Right lobe of liver (tissue), 4 donors: Measurements from ENCODE around the gene ATP11B.

Experiments used
- POLR2A ChIP-seq: fragments of 450-650 bp; IDR thresholded peaks from one replicate; pipeline ENCODE4 v1.6.1; 2017; ENCODE audit warnings: antibody characterized with exemption, mild to moderate bottlenecking
- TF ChIP-seq, protein P1 (sequence below), 4 donors: fragments of 200-600 bp in 3 of 4; fragments of 450-650 bp in 1 of 4; IDR thresholded peaks; one replicate each; pipeline versions ENCODE4 v1.5.1 to v1.8.0; 2016 to 2022; ENCODE audit warnings: antibody characterized with exemption in 4 of 4, mild to moderate bottlenecking in 2 of 4
- donor health status: DM: no; HTN: no; CAD: no.
- donor health status: DM: no; HTN: no; CAD: no.
- donor health status: DM: no; HTN: yes; CAD: no.

DNA sequence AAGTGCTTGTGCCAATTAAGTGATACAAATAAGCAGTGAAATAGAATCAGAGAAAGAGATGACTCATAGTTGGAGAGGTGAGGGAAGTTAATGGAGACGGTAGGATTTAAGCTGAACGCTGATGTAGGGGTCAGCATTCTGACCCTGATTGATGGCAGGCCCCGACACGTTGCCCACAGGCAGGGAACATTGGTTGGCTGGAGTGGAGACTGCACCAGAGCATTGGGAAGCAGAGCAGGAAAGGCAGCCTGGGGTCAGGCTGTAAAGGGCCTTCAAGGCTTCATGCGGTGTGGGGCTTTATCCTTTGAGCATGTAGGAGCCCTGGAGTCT lies 118.4 kb downstream of the ATP11B start:
- TF ChIP-seq, protein P1, sequence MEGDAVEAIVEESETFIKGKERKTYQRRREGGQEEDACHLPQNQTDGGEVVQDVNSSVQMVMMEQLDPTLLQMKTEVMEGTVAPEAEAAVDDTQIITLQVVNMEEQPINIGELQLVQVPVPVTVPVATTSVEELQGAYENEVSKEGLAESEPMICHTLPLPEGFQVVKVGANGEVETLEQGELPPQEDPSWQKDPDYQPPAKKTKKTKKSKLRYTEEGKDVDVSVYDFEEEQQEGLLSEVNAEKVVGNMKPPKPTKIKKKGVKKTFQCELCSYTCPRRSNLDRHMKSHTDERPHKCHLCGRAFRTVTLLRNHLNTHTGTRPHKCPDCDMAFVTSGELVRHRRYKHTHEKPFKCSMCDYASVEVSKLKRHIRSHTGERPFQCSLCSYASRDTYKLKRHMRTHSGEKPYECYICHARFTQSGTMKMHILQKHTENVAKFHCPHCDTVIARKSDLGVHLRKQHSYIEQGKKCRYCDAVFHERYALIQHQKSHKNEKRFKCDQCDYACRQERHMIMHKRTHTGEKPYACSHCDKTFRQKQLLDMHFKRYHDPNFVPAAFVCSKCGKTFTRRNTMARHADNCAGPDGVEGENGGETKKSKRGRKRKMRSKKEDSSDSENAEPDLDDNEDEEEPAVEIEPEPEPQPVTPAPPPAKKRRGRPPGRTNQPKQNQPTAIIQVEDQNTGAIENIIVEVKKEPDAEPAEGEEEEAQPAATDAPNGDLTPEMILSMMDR (IDR thresholded peaks at IDR 0.05): no peak
- TF ChIP-seq POLR2A: no peak
